ENCODE measurements around the gene TBC1D3E.
"Not testable (repeated sequence)": the region's sequence is repeated elsewhere in the genome, so short reads cannot be mapped to it uniquely, and the experiment has no call there.

The TBC1D3E gene

DNA sequence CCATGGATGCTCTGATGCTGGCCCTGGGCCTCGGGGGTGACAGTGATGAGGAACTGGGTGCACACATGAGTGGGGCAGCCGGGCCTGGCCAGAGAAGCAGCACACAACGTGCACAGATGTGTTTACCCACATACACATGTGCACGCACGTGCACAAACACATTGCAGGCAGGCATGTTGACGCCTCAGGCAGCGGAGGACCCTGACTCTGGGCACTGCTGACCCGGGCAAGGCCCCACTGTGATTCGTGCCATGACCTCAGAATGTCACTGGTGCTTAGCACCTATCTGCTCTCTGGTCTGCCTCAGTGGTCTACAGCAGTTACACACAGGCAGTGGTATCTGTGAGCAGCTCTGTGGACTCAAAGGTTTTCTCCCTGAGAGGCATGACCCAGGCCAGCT lies at the start of gene TBC1D3E:
TSS of gene TBC1D3E (plus strand) at position 301 of the 400 bp plus-strand sequence. CDS start 1,545 bp downstream, outside the sequence.
- not testable (repeated sequence) for DNase-seq (ENCODE audit: low read depth in 2 of 2)

DNA sequence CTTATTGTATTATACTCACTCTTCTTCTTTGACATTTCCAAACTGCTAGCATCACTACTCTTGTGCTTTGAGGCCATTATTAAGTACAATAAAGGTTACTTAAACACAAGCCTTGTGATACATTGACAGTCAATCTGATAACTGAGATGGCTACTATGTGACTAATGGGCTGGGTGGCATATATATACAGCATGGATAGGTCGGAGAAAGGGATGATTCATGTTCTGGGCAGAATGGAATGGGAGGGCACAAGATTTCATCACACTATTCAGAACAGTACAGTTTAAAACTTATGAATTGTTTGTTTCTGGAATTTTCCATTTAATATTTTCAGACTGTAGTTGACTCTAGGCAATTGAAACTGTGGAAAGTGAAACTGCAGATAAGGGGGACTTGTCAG lies 40.4 kb upstream of the TBC1D3E start:
- DNase-seq (ENCODE audit: low read depth in 2 of 2): not testable (repeated sequence)

DNA sequence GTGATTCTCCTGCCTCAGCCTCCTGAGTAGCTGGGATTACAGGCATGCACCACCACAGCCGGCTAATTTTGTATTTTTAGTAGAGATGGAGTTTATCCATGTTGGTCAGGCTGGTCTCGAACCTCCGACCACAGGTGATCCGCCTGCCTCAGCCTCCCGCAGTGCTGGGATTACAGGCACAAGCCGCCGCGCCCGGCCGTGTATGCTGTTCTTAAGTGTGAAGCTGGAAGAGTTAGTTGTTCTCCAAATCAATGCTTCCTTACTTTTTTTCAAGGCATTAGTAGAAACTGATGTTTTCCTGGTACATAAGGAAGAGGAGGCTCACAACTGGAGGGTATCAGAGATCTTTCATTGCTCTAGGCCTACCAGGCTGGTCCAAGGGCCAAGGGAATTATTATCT lies 39.6 kb upstream of the TBC1D3E start:
- DNase-seq (ENCODE audit: low read depth in 2 of 2): not testable (repeated sequence)

DNA sequence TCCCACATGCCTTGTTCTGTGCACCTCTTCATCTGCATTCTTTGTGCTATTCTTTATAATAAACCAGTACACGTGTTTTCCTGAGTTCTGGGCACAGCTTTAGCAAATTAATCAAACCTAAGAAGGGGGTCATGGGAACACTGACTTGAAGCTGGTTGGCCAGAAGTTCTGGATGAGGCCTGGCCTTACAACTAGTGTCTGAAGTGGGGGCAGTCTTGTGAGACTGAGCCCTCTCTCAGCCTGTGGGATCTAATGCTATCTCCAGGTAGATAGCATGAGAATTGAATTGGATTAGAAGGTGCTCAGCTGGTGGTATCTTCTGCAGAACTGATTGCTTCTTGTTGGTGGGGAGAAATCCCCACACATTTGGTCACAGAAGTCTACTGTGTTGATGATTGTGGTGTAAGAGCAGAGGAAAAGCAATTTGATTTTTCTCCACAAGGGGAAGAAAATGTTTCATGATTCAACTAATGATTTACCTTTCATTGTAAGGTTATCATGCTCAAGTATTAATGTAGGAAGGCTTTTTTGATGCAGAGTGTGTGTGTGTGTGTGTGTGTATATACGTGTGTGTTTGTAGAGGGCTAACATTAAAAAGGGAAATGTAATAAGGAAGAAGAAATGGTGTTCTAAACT lies 33.6 kb upstream of the TBC1D3E start:
- not testable (repeated sequence) for DNase-seq (ENCODE audit: low read depth in 2 of 2)

DNA sequence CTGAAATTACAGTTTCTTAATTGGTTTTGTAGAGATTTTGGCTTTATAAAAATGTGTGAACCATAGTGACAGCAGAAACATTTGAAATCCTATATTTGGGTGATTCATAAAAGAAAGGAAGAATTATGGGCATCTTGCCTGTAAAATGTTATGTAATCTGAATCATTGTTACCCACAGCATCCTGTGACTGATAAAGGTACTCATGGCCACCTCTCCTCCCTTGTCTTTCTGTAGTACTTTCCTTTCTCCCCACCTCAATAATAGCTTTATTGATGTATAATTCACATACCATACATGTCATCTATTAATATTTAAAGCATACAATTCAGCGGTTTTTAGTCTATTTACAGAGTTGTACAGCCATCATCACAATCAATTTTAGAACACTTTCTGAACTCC lies 28.5 kb upstream of the TBC1D3E start:
- DNase-seq (ENCODE audit: low read depth in 2 of 2): not testable (repeated sequence)

DNA sequence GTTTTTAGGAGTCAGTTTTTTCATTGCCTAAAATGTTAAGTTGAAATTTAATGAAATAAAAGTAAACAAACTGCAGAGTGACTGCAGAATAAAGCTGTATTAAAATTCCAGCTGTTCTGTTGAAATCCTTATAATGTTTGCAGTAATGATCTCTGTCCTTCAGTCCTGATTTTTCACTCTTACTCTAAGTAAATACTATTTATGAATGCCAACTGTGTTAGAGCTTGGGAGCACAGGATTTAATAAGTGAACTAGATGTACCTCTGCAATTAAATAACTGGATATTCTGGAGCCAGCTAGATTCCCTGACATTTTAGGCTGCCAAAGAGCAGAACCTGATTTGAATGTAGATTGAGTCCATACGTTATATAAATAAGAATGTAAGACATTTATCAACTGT lies 7.9 kb upstream of the TBC1D3E start:
- DNase-seq (ENCODE audit: low read depth in 2 of 2): not testable (repeated sequence)

DNA sequence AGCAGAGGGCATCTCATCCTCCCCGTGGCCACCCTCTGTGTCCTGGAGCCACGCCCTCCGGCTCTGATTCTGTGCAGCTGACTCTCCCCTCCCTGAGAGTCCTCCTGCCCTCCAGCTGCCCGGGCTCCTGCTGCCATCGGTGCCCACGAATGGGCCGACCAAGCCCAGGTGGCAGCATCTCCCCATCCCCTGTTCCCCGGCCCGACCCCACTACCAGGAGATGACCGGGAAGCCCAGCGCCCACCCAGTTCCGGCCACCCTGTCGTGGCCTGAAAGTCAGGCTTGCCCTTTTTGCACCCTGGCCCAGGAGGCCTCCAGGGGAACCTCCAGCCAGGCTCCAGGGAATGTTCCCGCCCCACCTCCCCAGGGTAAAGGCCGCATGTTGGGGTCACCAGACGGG lies 7.1 kb downstream of the TBC1D3E start:
- DNase-seq (ENCODE audit: low read depth in 2 of 2): not testable (repeated sequence)
